HPDE6-E6E7 (cell line): ENCODE measurements around the gene CRIP2.

Experiments
- DNase-seq: peaks from one replicate; pipeline ENCODE4 v3.0.0; 2011; ENCODE audit warnings: missing footprints; ENCODE audit errors: extremely low spot score

The CRIP2 gene

GRCh38 chr14:105461903-105462302, 12.7 kb upstream of the CRIP2 start:
- no peak for DNase-seq

- DNase-seq = no peak
Observed at GRCh38 chr14:105464501-105464900, 10.1 kb upstream of the CRIP2 start.

GRCh38 chr14:105465209-105466031, 9.2 kb upstream of the CRIP2 start:
- no peak for DNase-seq

- DNase-seq = no peak
Observed at GRCh38 chr14:105466531-105467248, 7.9 kb upstream of the CRIP2 start.

GRCh38 chr14:105467249-105467941, 7.2 kb upstream of the CRIP2 start:
- no peak for DNase-seq

- no peak for DNase-seq
Observed at GRCh38 chr14:105467942-105468471, 6.6 kb upstream of the CRIP2 start.

GRCh38 chr14:105468621-105469241, 5.9 kb upstream of the CRIP2 start:
- no peak for DNase-seq

GRCh38 chr14:105469456-105470349, 4.9 kb upstream of the CRIP2 start:
- no peak for DNase-seq

GRCh38 chr14:105470350-105471296, 4.0 kb upstream of the CRIP2 start:
- no peak for DNase-seq

GRCh38 chr14:105471297-105471821, 3.3 kb upstream of the CRIP2 start:
- DNase-seq = no peak

GRCh38 chr14:105471823-105472485, 2.7 kb upstream of the CRIP2 start:
- no peak for DNase-seq

- DNase-seq = no peak
Observed at GRCh38 chr14:105472486-105472991, 2.1 kb upstream of the CRIP2 start.

GRCh38 chr14:105473033-105473676, 1.5 kb upstream of the CRIP2 start:
- no peak for DNase-seq

- DNase-seq = peak; percentile 91
Observed at GRCh38 chr14:105473677-105474482, 741 bp upstream of the CRIP2 start.

- no peak for DNase-seq
Observed at GRCh38 chr14:105475269-105476096, 862 bp downstream of the CRIP2 start.

- no peak for DNase-seq
Observed at GRCh38 chr14:105476097-105476830, 1.6 kb downstream of the CRIP2 start.
